ENCODE results near the gene HMX2. TPM values are rescaled to one million over a fixed set of nuclear protein-coding genes. Genes with fewer than 3 reads are reported as not detected.
A peak's percentile ranks its signal among the peaks of the same experiment; 100 is the strongest.

The HMX2 gene
- polyA plus RNA-seq (2013, experiment 1 of 2), result not detected
- not detected for polyA plus RNA-seq (2013, experiment 2 of 2)

DNA sequence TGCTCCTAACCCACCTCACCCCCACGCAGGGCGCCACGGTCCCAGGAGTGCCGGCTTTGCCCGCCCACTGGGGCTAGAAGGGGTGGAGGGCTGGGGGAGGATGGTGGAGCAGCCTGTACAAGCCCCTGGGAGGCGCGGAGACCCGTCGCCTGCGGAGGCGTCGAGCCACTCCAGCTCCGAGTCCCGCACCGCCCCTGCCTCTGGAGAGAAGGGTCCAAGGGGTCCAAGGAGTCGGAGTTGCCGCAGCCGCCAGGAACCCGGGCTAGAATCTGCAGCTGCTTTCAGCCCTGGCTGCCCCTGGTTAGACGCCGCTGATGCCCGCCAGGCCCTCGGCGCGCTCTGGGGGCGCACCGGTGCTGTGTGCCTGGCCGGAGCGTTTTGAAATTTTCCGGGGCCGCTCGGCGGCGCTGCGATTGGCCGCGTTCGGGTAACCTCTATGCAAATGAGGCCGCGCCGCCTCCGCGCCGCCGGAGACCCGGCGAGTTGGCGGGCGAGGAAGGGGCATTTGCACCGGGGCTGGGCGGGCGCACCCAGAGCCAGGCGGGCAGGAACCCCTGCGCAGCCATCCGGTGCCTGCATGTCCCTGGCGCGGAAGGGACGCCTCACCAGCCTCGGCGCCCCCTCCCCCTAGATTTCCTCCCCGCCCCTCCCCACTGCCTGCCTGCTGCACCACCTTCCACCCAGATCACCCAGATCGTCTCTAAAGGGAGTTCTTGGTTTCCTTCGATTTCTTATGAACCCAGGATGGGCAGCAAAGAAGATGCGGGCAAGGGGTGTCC is at the start of gene HMX2:
Gene HMX2 (plus strand): TSS at position 502 of the 779 bp plus-strand sequence. CDS start 243 bp downstream, at position 745.
- Histone ChIP-seq H2AFZ (ENCODE audit: low read depth, low read length) (no peak within 1 kb of the TSS), H3K27me3 (ENCODE audit: control insufficient read depth in 1 of 2, insufficient read depth in 1 of 2, low read length in 2 of 2) (peaks cover 98% of the 10 kb centered on the region in 2 experiments), H2BK15ac (ENCODE audit: low read depth, poor library complexity, severe bottlenecking) (no peak within 1 kb of the TSS), H3K4me3 (ENCODE audit: insufficient read depth in 1 of 2, low read depth in 1 of 2, low read length in 2 of 2) (no peak within 1 kb of the TSS), H4K91ac (ENCODE audit: low read length) (no peak within 1 kb of the TSS), H2BK120ac (ENCODE audit: low read depth, low read length) (no peak within 1 kb of the TSS), H3K9me3 (ENCODE audit: control insufficient read depth, low read length) (no peaks in the 10 kb centered on the region), H2BK5ac (ENCODE audit: low read depth, low read length, poor library complexity, severe bottlenecking) (no peak within 1 kb of the TSS), H3K4me2 (ENCODE audit: low read length, poor library complexity, severe bottlenecking) (peak within 1 kb of the TSS; percentile 18), H3K4me1 (ENCODE audit: control insufficient read depth, insufficient read depth, low read depth, low read length) (peaks cover 44% of the 10 kb centered on the region), H2BK12ac (ENCODE audit: low read length in 2 of 2) (no peak within 1 kb of the TSS), H3K9ac (ENCODE audit: low read length) (no peak within 1 kb of the TSS), H3K4ac (ENCODE audit: low read depth in 1 of 2, low read length in 2 of 2) (no peak within 1 kb of the TSS), H4K8ac (ENCODE audit: low read length) (no peak within 1 kb of the TSS), H3K14ac (ENCODE audit: low read length in 2 of 2) (no peak within 1 kb of the TSS), H3K18ac (ENCODE audit: low read depth in 1 of 2, low read length in 2 of 2) (no peak within 1 kb of the TSS), H3K36me3 (ENCODE audit: control insufficient read depth in 1 of 2, insufficient read depth in 2 of 2, low read depth in 1 of 2, low read length in 2 of 2) (no peaks in the 10 kb centered on the region), H2AK5ac (ENCODE audit: low read length, severe bottlenecking) (no peak within 1 kb of the TSS), H3K23ac (ENCODE audit: low read length in 2 of 2) (no peak within 1 kb of the TSS), H3K27ac (ENCODE audit: low read length, poor library complexity, severe bottlenecking) (no peak within 1 kb of the TSS), H3K79me1 (replicated peaks; ENCODE audit: low read length, poor library complexity, severe bottlenecking) (no peaks in the 10 kb centered on the region)
- WGBS, result 2% methylated on average over 56 of the region's 64 CpGs
- DNase-seq, result no peak

GRCh38 chr10:123100030-123100762 is 47.7 kb upstream of the HMX2 start:
- Histone ChIP-seq H2AK5ac (ENCODE audit: low read length, severe bottlenecking) (no peak overlapping the region), H3K79me1 (replicated peaks; ENCODE audit: low read length, poor library complexity, severe bottlenecking) (no peaks in the 10 kb centered on the region), H2BK12ac (ENCODE audit: low read length in 2 of 2) (no peak overlapping the region), H3K14ac (ENCODE audit: low read length in 2 of 2) (no peak overlapping the region), H2BK120ac (ENCODE audit: low read depth, low read length) (no peak overlapping the region), H3K9me3 (ENCODE audit: control insufficient read depth, low read length) (no peaks in the 10 kb centered on the region), H4K91ac (ENCODE audit: low read length) (no peak overlapping the region), H3K9ac (ENCODE audit: low read length) (no peak overlapping the region), H3K27me3 (ENCODE audit: control insufficient read depth in 1 of 2, insufficient read depth in 1 of 2, low read length in 2 of 2) (peaks cover 0 to 7% of the 10 kb centered on the region in 2 experiments), H3K23ac (ENCODE audit: low read length in 2 of 2) (no peak overlapping the region), H2BK15ac (ENCODE audit: low read depth, poor library complexity, severe bottlenecking) (no peak overlapping the region), H4K8ac (ENCODE audit: low read length) (no peak overlapping the region), H3K27ac (ENCODE audit: low read length, poor library complexity, severe bottlenecking) (no peak overlapping the region), H3K4me2 (ENCODE audit: low read length, poor library complexity, severe bottlenecking) (no peak overlapping the region), H3K4me3 (ENCODE audit: insufficient read depth in 1 of 2, low read depth in 1 of 2, low read length in 2 of 2) (no peak overlapping the region), H3K4ac (ENCODE audit: low read depth in 1 of 2, low read length in 2 of 2) (no peak overlapping the region), H3K18ac (ENCODE audit: low read depth in 1 of 2, low read length in 2 of 2) (no peak overlapping the region), H3K4me1 (ENCODE audit: control insufficient read depth, insufficient read depth, low read depth, low read length) (no peaks in the 10 kb centered on the region), H3K36me3 (ENCODE audit: control insufficient read depth in 1 of 2, insufficient read depth in 2 of 2, low read depth in 1 of 2, low read length in 2 of 2) (no peaks in the 10 kb centered on the region), H2BK5ac (ENCODE audit: low read depth, low read length, poor library complexity, severe bottlenecking) (no peak overlapping the region), H2AFZ (ENCODE audit: low read depth, low read length) (no peak overlapping the region)
- 68% methylated on average over 7 of the region's 7 CpGs for WGBS
- no peak for DNase-seq

GRCh38 chr10:123101872-123102271 is 46.1 kb upstream of the HMX2 start:
- Histone ChIP-seq H2BK5ac (ENCODE audit: low read depth, low read length, poor library complexity, severe bottlenecking) (no peak overlapping the region), H2AFZ (ENCODE audit: low read depth, low read length) (no peak overlapping the region), H3K36me3 (ENCODE audit: control insufficient read depth in 1 of 2, insufficient read depth in 2 of 2, low read depth in 1 of 2, low read length in 2 of 2) (no peaks in the 10 kb centered on the region), H3K9me3 (ENCODE audit: control insufficient read depth, low read length) (no peaks in the 10 kb centered on the region), H3K14ac (ENCODE audit: low read length in 2 of 2) (no peak overlapping the region), H3K4me1 (ENCODE audit: control insufficient read depth, insufficient read depth, low read depth, low read length) (no peaks in the 10 kb centered on the region), H3K79me1 (replicated peaks; ENCODE audit: low read length, poor library complexity, severe bottlenecking) (no peaks in the 10 kb centered on the region), H3K4me3 (ENCODE audit: insufficient read depth in 1 of 2, low read depth in 1 of 2, low read length in 2 of 2) (no peak overlapping the region), H2BK120ac (ENCODE audit: low read depth, low read length) (no peak overlapping the region), H4K91ac (ENCODE audit: low read length) (no peak overlapping the region), H3K18ac (ENCODE audit: low read depth in 1 of 2, low read length in 2 of 2) (no peak overlapping the region), H4K8ac (ENCODE audit: low read length) (no peak overlapping the region), H3K4ac (ENCODE audit: low read depth in 1 of 2, low read length in 2 of 2) (no peak overlapping the region), H2AK5ac (ENCODE audit: low read length, severe bottlenecking) (no peak overlapping the region), H3K9ac (ENCODE audit: low read length) (no peak overlapping the region), H3K27me3 (ENCODE audit: control insufficient read depth in 1 of 2, insufficient read depth in 1 of 2, low read length in 2 of 2) (peaks cover 0 to 16% of the 10 kb centered on the region in 2 experiments), H2BK12ac (ENCODE audit: low read length in 2 of 2) (no peak overlapping the region), H3K23ac (ENCODE audit: low read length in 2 of 2) (no peak overlapping the region), H3K4me2 (ENCODE audit: low read length, poor library complexity, severe bottlenecking) (no peak overlapping the region), H3K27ac (ENCODE audit: low read length, poor library complexity, severe bottlenecking) (no peak overlapping the region), H2BK15ac (ENCODE audit: low read depth, poor library complexity, severe bottlenecking) (no peak overlapping the region)
- DNase-seq, result no peak
- 62% methylated on average over 9 of the region's 9 CpGs for WGBS

DNA sequence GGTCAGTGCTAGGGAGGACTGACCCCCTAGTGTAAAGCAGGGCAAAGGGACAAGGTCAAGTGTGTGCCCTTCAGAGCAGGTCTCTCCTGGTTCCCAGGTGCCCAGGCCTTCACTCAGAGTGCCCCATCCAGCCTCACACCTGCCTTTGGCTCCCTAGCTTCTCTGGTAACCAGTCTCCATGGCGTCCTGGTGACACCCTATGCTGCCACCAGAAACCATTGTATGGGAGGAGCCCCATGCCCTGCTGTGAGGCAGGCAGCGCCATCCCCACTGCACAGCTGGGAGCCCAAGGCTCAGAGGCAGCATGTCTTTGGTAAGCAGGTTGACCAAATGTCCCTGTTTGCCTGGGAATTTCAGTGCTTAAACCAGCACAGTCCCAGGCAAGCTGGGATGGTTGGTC is 45.3 kb upstream of the HMX2 start:
- no peak overlapping the region for H3K14ac ChIP-seq (ENCODE audit: low read length in 2 of 2)
- H2AK5ac ChIP-seq (ENCODE audit: low read length, severe bottlenecking), result no peak overlapping the region
- H2BK120ac ChIP-seq (ENCODE audit: low read depth, low read length), result no peak overlapping the region
- DNase-seq, result no peak
- H2BK5ac ChIP-seq (ENCODE audit: low read depth, low read length, poor library complexity, severe bottlenecking), result no peak overlapping the region
- H3K27me3 ChIP-seq (ENCODE audit: control insufficient read depth in 1 of 2, insufficient read depth in 1 of 2, low read length in 2 of 2), result peaks cover 0 to 14% of the 10 kb centered on the region in 2 experiments
- H3K23ac ChIP-seq (ENCODE audit: low read length in 2 of 2), result no peak overlapping the region
- H2AFZ ChIP-seq (ENCODE audit: low read depth, low read length), result no peak overlapping the region
- no peak overlapping the region for H3K18ac ChIP-seq (ENCODE audit: low read depth in 1 of 2, low read length in 2 of 2)
- H3K9ac ChIP-seq (ENCODE audit: low read length), result no peak overlapping the region
- H4K91ac ChIP-seq (ENCODE audit: low read length), result no peak overlapping the region
- no peak overlapping the region for H3K27ac ChIP-seq (ENCODE audit: low read length, poor library complexity, severe bottlenecking)
- no peaks in the 10 kb centered on the region for H3K36me3 ChIP-seq (ENCODE audit: control insufficient read depth in 1 of 2, insufficient read depth in 2 of 2, low read depth in 1 of 2, low read length in 2 of 2)
- H2BK15ac ChIP-seq (ENCODE audit: low read depth, poor library complexity, severe bottlenecking), result no peak overlapping the region
- no peak overlapping the region for H3K4me2 ChIP-seq (ENCODE audit: low read length, poor library complexity, severe bottlenecking)
- H3K9me3 ChIP-seq (ENCODE audit: control insufficient read depth, low read length), result no peaks in the 10 kb centered on the region
- no peak overlapping the region for H3K4ac ChIP-seq (ENCODE audit: low read depth in 1 of 2, low read length in 2 of 2)
- no peak overlapping the region for H3K4me3 ChIP-seq (ENCODE audit: insufficient read depth in 1 of 2, low read depth in 1 of 2, low read length in 2 of 2)
- H3K4me1 ChIP-seq (ENCODE audit: control insufficient read depth, insufficient read depth, low read depth, low read length), result no peaks in the 10 kb centered on the region
- H3K79me1 ChIP-seq (replicated peaks; ENCODE audit: low read length, poor library complexity, severe bottlenecking), result no peaks in the 10 kb centered on the region
- no peak overlapping the region for H2BK12ac ChIP-seq (ENCODE audit: low read length in 2 of 2)
- WGBS, result 49% methylated on average over 2 of the region's 2 CpGs
- no peak overlapping the region for H4K8ac ChIP-seq (ENCODE audit: low read length)

Data from mesenchymal stem cell (in vitro differentiated cells and primary cell).